NCI-H524 treated with DMSO at 0.1 percent for 48 hours (cell line): ENCODE results near the gene CHEK1.
"Not testable (repeated sequence)": the region's sequence is repeated elsewhere in the genome, so short reads cannot be mapped to it uniquely, and the experiment has no call there.

Source experiments
- DNase-seq: peaks from one replicate; lab custom pipeline; 2025; lab: John Stamatoyannopoulos, UW

The CHEK1 gene

DNA sequence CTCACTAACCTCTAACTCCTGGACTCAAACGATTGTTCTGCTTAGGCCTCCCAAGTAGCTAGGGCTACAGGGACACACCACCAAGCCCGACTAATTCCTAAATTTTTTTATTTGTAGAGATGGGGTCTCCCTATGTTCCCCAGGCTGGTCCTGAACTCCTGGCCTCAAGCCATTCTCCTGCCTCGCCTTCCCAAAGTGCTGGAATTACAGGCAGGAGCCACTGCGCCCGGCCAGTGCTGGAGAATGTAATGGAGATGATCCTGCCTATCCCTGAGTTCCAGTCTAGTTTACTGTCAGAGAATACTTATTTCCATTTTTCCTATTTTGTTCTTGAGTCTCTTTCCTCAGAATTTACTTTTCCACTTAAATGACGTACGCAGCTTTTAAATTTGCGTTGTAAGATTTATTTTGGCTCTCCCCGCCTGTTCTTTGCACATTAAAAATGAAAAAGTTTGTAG lies at the start of gene CHEK1:
Gene CHEK1, plus strand, starts transcription at position 408 of the 458 bp plus-strand sequence. CDS start 1,606 bp downstream, outside the sequence.
- DNase-seq, result no peak

GRCh38 chr11:125577181-125577580 lies 47.8 kb upstream of the CHEK1 start:
- DNase-seq, result not testable (repeated sequence)

GRCh38 chr11:125578783-125579182 lies 46.2 kb upstream of the CHEK1 start:
- no peak for DNase-seq

DNA sequence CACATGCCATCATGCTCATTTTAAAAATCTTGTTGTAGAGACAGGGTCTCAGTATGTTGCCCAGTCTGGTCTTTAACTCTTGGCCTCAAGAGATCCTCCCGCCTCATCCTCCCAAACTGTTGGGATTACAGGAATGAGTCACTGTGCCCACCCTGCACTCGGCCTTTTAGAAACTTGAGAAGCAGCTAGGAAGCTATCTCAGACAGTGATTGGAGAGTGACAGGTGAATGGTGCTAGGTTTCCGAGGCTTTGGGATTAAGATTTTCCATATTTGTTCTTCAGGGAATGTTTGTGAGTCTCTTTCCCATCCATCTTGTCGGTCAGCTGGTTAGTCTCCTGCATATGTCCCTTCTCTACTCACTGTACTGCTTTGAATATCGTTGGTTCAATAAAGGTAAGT lies 45.2 kb upstream of the CHEK1 start:
- no peak for DNase-seq

GRCh38 chr11:125583496-125583895 lies 41.5 kb upstream of the CHEK1 start:
- no peak for DNase-seq

DNA sequence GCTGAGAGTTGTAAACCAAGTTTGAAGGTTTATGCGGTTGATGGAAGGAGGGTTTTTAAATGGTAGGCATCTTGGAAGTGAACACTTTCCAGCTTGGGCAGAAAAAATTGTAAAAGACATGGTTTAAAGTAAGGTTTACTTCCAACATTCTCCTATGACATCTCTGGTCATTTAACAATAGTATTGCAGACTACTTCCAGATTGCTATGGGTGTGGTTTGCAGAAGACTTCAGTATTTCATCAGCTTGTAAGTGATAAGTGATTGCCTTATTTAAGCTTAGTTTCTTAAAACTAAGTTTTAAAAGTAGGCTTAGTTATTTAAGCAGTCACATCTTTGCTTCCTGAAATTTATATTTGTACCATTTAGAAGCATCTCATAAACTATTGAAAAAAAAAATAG lies 39.5 kb upstream of the CHEK1 start:
- DNase-seq, result no peak

DNA sequence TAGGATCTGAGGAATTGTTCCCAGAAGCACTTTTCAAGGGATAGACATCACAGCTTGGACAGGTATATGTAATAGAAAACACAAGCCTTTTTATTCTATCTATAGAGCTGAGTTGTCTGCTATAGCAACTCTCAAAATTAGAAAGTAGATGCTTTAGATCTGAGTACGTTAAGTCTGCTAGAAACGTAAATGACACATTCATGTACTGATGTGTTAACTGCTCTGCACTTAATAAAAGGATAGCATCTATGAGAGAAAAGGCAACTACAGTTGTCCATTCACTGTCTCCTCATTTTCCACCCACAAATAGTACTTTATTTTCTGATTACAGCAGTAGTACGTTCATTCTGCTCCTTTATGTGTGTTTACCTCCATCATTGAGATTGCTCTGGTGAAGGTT lies 38.3 kb upstream of the CHEK1 start:
- DNase-seq, result no peak

GRCh38 chr11:125587480-125587879 lies 37.5 kb upstream of the CHEK1 start:
- no peak for DNase-seq

DNA sequence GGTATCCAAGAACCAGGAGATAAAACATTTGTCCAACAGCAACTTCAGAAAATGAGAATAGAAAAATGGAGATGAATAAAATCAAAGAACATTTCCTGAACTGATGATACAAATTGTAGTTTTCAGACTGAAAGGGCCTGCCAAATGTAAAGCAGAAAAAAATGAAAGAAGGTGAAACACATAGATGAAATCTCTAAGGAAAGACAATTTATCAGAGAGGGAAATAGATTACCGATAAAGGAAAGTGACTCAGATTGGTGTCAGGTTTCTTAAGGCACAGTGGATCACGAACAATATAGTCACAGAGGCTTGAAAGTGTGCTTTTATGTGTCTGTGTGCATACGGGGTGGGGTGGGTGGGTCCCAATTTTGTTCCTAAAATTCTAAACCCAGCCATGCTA lies 36.5 kb upstream of the CHEK1 start:
- no peak for DNase-seq

GRCh38 chr11:125591649-125592304 lies 33.2 kb upstream of the CHEK1 start:
- DNase-seq, result no peak

DNA sequence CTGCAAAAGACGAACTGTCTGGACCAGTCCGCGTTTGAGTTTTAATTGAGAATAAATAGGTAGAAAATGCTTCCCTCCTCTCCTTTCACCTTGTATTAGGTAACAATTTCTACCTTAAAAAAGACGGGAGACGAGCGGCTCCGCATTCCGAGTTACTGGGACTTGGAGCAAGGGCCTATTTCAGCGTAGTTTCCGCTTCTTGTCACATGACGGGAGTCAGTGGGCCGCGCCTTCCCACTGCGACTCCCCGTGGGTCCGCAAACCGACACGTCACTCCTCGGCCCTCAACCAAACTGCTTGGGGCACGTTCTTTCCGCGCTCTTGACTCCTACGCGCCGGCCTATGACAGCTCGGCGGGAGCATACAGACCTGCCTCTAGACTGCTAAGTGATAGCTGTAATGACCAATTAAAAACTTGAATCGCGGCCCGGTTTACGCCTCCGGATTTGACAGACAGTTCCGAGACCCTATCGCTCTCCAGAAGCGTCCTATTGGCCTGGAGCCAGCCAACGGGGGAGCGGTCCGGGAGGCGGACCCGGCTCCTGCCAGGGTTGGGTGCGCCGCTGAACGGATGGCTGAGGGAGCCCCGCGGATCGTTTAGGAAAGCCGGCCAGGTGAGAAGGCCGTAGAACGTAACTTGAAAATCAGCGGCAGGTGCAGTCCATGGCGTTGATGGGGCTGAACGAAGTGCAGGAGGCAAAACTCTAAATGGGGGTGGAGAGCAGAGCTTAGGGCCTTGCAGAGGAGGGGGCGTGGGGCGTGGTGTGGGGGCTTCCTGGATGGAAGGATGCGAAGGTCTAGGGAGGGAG lies 32.5 kb upstream of the CHEK1 start, which contains the start of gene STT3A:
Gene STT3A, plus strand, starts transcription at position 548 of the 809 bp plus-strand sequence. CDS start 3,064 bp downstream, outside the sequence.
- peak; percentile 93 for DNase-seq

DNA sequence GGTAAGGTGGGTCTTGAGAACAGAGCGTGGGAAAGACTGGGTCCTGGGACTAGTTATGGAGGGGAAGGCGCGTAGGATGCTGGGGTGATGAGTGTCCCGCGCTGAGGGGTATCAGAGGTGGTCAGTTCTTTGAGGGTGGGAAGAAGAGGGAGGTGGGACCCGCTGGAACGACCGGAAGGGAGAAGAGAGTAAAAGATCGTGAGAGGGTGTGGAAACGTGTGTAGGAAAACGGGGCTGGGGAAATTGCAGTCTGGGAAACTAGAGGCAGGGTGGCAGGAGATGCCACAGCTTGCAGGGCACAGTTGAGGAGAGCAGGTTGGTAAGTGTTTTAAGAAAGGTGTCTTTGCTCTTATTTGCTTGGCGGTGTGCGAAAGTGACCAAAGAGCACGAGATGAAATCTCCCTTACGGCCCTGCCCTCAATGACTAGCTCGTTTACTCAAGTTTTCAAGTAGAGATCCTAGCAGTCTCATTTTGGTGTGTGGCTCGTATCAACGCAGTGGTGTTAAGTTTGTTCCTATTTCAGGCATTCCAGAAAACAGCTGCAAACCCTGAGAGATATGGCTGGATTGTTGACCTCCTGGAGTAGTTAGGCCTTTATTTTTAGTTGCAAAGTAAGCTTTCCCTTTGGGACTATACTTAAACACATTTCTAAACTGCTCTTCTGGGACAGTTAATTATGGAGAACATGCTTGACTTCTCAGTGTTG lies 31.7 kb upstream of the CHEK1 start:
- DNase-seq, result no peak

- DNase-seq, result no peak
Observed at GRCh38 chr11:125594958-125595357, 30.0 kb upstream of the CHEK1 start.

DNA sequence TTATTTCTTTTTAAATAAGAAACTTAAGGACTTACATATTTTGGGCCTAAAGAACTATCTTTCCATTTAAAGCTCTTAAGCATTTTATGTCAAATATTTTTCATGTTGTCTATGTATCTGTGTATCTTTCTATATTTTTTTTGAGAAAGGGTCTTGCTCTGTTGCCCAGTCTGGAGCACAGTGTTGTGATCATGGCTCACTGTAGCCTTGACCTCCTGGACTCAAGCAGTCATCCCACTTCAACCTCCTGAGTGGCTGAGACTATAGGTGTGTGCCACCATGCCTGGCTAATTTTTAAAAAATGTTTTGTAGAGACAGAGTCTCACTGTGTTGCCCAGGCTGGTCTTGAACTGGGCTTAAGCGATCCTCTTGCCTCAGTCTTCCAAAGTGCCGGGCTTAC lies 24.3 kb upstream of the CHEK1 start:
- no peak for DNase-seq

- no peak for DNase-seq
Observed at GRCh38 chr11:125603207-125603606, 21.8 kb upstream of the CHEK1 start.

DNA sequence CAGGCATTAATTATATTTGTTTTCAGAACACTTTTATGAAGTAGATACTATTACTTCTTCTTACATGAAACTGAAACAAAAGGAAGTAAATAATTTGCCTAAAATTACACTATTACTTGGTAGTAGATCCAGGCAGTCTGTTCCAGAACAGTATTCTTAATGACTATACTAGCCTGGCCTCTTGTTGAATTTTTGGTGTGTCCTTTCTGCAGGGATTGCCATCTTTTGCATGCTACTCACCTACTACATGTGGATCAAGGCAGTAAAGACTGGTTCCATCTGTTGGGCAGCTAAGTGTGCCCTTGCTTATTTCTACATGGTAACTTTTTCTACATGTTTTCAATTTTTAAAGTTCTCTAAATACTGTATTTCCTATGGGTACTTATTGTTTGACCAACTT lies 19.5 kb upstream of the CHEK1 start:
- no peak for DNase-seq

GRCh38 chr11:125609545-125609944 lies 15.4 kb upstream of the CHEK1 start:
- no peak for DNase-seq

- DNase-seq, result no peak
Observed at GRCh38 chr11:125618383-125618782, 6.6 kb upstream of the CHEK1 start.

- no peak for DNase-seq
Observed at GRCh38 chr11:125621995-125622394, 3.0 kb upstream of the CHEK1 start.

- no peak for DNase-seq
Observed at GRCh38 chr11:125623064-125623463, 1.9 kb upstream of the CHEK1 start.

DNA sequence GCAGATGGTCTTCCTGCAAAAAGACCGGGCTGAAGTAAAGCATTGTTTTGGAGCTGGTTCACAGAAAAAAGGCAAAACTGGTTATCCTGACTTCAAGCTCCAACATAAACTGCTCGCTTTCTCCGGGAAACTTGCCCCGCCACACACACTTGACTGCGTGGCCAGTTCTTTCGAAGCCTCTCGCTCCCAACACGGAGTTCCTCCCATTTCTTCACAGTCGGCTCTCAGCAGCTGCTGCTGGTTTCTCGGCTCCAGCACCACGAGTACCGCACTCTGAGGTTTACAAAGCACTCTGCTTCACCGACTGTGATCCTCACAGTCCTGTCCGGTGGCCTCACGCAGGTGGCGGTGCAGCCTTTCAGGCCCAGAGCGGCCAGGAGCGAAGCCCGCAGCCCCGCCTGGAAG lies 264 bp downstream of the CHEK1 start:
- no peak for DNase-seq

DNA sequence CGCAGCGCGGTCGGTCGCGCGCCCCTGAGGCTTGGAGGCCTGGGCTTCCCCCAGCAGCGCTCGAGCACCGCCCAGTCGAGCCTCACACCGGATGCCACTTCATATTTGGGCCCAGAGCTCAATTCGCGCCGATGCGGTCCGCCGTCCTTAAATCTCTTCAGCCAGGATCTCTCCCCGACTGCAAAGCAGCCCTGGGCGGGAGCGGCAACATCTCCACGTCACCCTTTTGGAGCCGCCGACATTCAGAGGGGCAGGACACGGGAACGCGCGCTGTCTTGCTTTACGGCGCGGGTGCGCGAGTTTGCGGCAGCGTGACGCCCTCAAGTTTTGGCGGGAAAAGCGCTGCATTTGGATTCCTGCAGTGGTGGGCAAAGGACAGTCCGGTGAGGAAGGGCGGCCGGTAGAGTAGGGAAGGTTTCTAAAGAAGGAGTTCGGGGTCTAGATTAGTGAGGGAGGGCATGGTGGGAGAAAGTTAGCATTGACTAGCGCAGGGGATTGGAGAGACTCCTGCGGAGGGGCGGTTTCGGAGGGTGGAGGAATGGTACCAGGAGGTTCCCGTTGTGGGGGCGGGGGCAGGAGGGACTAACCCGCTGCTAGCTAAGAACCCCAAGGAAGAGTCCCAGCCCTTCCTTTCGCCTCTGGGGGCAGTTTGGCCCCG lies 796 bp downstream of the CHEK1 start:
- peak; percentile 57 for DNase-seq
